ENCODE measurements around the gene BCAM.
"Not testable (repeated sequence)": the region's sequence is repeated elsewhere in the genome, so short reads cannot be mapped to it uniquely, and the experiment has no call there.

The BCAM gene, protein sequence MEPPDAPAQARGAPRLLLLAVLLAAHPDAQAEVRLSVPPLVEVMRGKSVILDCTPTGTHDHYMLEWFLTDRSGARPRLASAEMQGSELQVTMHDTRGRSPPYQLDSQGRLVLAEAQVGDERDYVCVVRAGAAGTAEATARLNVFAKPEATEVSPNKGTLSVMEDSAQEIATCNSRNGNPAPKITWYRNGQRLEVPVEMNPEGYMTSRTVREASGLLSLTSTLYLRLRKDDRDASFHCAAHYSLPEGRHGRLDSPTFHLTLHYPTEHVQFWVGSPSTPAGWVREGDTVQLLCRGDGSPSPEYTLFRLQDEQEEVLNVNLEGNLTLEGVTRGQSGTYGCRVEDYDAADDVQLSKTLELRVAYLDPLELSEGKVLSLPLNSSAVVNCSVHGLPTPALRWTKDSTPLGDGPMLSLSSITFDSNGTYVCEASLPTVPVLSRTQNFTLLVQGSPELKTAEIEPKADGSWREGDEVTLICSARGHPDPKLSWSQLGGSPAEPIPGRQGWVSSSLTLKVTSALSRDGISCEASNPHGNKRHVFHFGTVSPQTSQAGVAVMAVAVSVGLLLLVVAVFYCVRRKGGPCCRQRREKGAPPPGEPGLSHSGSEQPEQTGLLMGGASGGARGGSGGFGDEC

GRCh38 chr19:44808463-44809371 is at the start of gene BCAM:
Gene BCAM, plus strand, starts transcription at chr19:44809103. Its CDS starts 22 bp downstream, at chr19:44809125.
- Histone ChIP-seq H3K9ac (ENCODE audit: low read length) (peak within 1 kb of the TSS; percentile 61), H3K4me1 (ENCODE audit: control insufficient read depth, insufficient read depth, low read length) (peaks cover 6% of the 10 kb centered on the region), H3K27me3 (ENCODE audit: control insufficient read depth, insufficient read depth, low read length) (peaks cover 2% of the 10 kb centered on the region), H3K27ac (ENCODE audit: low read depth, low read length) (no peak within 1 kb of the TSS), H3K36me3 (ENCODE audit: control insufficient read depth, insufficient read depth, low read length) (no peaks in the 10 kb centered on the region), H3K4me3 (ENCODE audit: low read length) (peak within 1 kb of the TSS; percentile 75)

GRCh38 chr19:44762038-44762437 is 46.9 kb upstream of the BCAM start:
- Histone ChIP-seq H3K36me3 (ENCODE audit: control insufficient read depth, insufficient read depth, low read length) (peaks cover 14% of the 10 kb centered on the region), H3K4me3 (ENCODE audit: low read length) (no peak overlapping the region), H3K9ac (ENCODE audit: low read length) (no peak overlapping the region), H3K4me1 (ENCODE audit: control insufficient read depth, insufficient read depth, low read length) (peaks cover 4% of the 10 kb centered on the region), H3K27ac (ENCODE audit: low read depth, low read length) (no peak overlapping the region), H3K27me3 (ENCODE audit: control insufficient read depth, insufficient read depth, low read length) (no peaks in the 10 kb centered on the region)

GRCh38 chr19:44765033-44765948 is 43.6 kb upstream of the BCAM start:
- Histone ChIP-seq H3K36me3 (ENCODE audit: control insufficient read depth, insufficient read depth, low read length) (peaks cover 2% of the 10 kb centered on the region), H3K9ac (ENCODE audit: low read length) (no peak overlapping the region), H3K27ac (ENCODE audit: low read depth, low read length) (no peak overlapping the region), H3K4me1 (ENCODE audit: control insufficient read depth, insufficient read depth, low read length) (no peaks in the 10 kb centered on the region), H3K27me3 (ENCODE audit: control insufficient read depth, insufficient read depth, low read length) (no peaks in the 10 kb centered on the region), H3K4me3 (ENCODE audit: low read length) (no peak overlapping the region)

DNA sequence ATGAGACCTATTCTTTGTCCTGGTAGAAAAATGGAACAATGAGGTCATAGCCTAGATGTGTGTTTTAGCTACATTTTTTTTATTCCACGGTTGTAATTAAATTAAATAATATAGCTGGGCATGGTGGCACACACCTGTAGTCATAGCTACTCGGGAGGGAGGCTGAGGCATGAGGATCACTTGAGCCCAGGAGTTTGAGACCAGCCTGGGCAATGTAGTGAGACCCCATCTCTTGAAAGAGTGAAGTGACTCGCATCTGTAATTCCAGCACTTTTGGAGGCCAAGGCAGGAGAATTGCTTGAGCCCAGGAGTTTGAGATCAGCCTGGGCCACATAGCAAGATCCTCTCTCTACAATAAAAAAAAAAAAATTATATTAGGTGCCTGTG is 43.0 kb upstream of the BCAM start:
- no peaks in the 10 kb centered on the region for H3K4me1 ChIP-seq (ENCODE audit: control insufficient read depth, insufficient read depth, low read length)
- H3K9ac ChIP-seq (ENCODE audit: low read length): no peak overlapping the region
- no peaks in the 10 kb centered on the region for H3K36me3 ChIP-seq (ENCODE audit: control insufficient read depth, insufficient read depth, low read length)
- H3K27me3 ChIP-seq (ENCODE audit: control insufficient read depth, insufficient read depth, low read length): no peaks in the 10 kb centered on the region
- H3K27ac ChIP-seq (ENCODE audit: low read depth, low read length): no peak overlapping the region
- H3K4me3 ChIP-seq (ENCODE audit: low read length): no peak overlapping the region

DNA sequence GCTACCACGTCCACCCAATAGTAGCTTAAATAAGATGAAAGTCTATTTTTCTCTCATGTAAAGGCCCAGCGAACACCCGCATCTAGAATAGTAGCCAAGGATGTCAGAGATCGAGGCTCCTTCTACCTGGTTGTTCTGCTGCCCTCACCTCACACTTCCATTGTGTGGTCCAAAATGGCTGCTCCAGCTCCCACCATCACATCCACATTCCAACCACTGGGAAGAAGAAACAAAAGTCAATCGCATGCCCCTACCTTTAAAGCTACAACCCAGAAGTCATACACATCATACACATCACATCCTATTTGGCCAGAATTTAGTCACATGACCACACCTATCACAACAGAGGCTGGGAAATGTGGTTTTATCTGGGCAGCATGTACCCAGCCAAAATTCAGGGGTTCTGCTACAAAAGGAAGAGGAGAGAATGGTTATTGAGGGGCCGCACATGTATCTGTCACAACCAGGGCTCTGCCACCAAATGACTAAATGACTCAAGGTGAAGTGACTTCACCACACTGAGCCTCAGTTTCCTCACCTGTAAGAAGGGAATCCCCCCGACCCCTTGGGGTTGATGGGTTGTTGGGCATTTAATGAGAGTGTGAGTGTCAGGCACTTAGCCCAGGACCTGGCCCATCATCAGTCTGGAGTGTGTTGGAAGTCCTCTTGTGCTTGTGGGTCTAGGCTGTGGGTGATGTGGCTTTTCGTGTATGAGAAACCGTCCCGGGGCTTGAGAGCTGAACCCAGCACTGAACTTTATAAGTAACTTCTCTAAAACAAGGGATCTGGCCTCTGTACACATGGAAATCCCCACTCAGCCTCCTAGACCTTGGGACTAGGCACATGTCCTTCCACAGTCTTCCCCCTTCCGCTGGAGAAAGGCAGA is 41.4 kb upstream of the BCAM start:
- Histone ChIP-seq H3K4me1 (ENCODE audit: control insufficient read depth, insufficient read depth, low read length) (no peaks in the 10 kb centered on the region), H3K27ac (ENCODE audit: low read depth, low read length) (no peak overlapping the region)

GRCh38 chr19:44770550-44771257 is 38.2 kb upstream of the BCAM start:
- no peak overlapping the region for H3K9ac ChIP-seq (ENCODE audit: low read length)
- no peak overlapping the region for H3K4me3 ChIP-seq (ENCODE audit: low read length)

More for the DNA sequence above, 41.4 kb upstream of the BCAM start:
- Histone ChIP-seq H3K27me3 (ENCODE audit: control insufficient read depth, insufficient read depth, low read length) (no peaks in the 10 kb centered on the region), H3K9ac (ENCODE audit: low read length) (no peak overlapping the region), H3K36me3 (ENCODE audit: control insufficient read depth, insufficient read depth, low read length) (no peaks in the 10 kb centered on the region), H3K4me3 (ENCODE audit: low read length) (no peak overlapping the region)

GRCh38 chr19:44772144-44772543 is 36.8 kb upstream of the BCAM start:
- H3K4me1 ChIP-seq (ENCODE audit: control insufficient read depth, insufficient read depth, low read length); H3K27me3 ChIP-seq (ENCODE audit: control insufficient read depth, insufficient read depth, low read length); H3K27ac ChIP-seq (ENCODE audit: low read depth, low read length); H3K36me3 ChIP-seq (ENCODE audit: control insufficient read depth, insufficient read depth, low read length); H3K9ac ChIP-seq (ENCODE audit: low read length); H3K4me3 ChIP-seq (ENCODE audit: low read length): not testable (repeated sequence)

More at GRCh38 chr19:44770550-44771257, 38.2 kb upstream of the BCAM start:
- H3K4me1 ChIP-seq (ENCODE audit: control insufficient read depth, insufficient read depth, low read length): no peaks in the 10 kb centered on the region
- H3K27ac ChIP-seq (ENCODE audit: low read depth, low read length): no peak overlapping the region
- no peaks in the 10 kb centered on the region for H3K27me3 ChIP-seq (ENCODE audit: control insufficient read depth, insufficient read depth, low read length)
- H3K36me3 ChIP-seq (ENCODE audit: control insufficient read depth, insufficient read depth, low read length): no peaks in the 10 kb centered on the region

DNA sequence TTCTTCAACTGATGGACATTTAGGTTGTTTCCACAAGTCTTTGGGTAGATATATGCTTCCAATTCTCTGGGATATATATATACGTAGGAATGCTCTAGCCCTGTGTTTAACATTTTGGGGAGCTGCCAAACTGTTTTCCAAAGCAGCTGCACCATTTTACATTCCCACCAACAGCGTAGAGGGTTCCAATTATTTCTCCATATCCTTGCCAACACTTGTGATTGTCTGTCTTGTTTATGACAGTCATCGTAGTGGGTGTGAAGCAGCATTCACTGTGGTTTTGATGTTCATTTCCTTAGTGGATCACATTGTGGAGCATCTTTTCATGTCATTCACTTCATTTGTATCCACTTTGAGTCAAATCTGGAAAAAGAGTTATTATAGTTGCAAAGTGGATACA is 35.9 kb upstream of the BCAM start:
- Histone ChIP-seq H3K27ac (ENCODE audit: low read depth, low read length) (no peak overlapping the region), H3K4me1 (ENCODE audit: control insufficient read depth, insufficient read depth, low read length) (no peaks in the 10 kb centered on the region), H3K36me3 (ENCODE audit: control insufficient read depth, insufficient read depth, low read length) (no peaks in the 10 kb centered on the region), H3K9ac (ENCODE audit: low read length) (no peak overlapping the region), H3K27me3 (ENCODE audit: control insufficient read depth, insufficient read depth, low read length) (no peaks in the 10 kb centered on the region), H3K4me3 (ENCODE audit: low read length) (no peak overlapping the region)

DNA sequence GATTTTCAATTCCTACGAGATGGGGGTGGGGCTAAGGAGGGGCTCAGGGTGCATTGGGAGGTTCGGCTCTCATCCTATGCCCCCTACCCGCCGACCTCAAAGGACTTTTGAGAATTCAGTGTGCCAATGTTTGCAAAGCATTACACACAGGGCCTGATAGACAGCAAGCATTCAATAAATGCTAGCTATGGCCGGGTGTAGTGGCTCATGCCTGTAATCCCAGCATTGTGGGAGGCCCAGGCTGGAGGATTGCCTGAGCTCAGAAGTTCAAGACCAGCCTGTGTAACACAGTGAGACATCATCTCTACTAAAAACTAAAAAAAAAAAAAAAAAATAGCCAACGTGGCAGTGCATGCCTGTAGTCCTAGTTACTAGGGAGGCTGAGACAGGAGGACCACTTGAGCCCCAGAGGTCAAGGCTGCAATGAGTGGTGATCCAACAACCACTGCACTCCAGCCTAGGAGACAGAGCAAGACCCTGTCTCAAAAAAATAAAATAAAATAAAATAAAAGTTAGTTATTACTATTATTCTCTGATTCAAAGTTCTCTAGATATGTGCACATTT is 33.1 kb upstream of the BCAM start:
- no peak overlapping the region for H3K9ac ChIP-seq (ENCODE audit: low read length)
- H3K4me1 ChIP-seq (ENCODE audit: control insufficient read depth, insufficient read depth, low read length): no peaks in the 10 kb centered on the region
- no peaks in the 10 kb centered on the region for H3K27me3 ChIP-seq (ENCODE audit: control insufficient read depth, insufficient read depth, low read length)
- H3K36me3 ChIP-seq (ENCODE audit: control insufficient read depth, insufficient read depth, low read length): no peaks in the 10 kb centered on the region
- H3K4me3 ChIP-seq (ENCODE audit: low read length): no peak overlapping the region
- H3K27ac ChIP-seq (ENCODE audit: low read depth, low read length): no peak overlapping the region

GRCh38 chr19:44776402-44777096 is 32.4 kb upstream of the BCAM start:
- H3K4me1 ChIP-seq (ENCODE audit: control insufficient read depth, insufficient read depth, low read length): no peaks in the 10 kb centered on the region
- no peak overlapping the region for H3K27ac ChIP-seq (ENCODE audit: low read depth, low read length)
- no peaks in the 10 kb centered on the region for H3K36me3 ChIP-seq (ENCODE audit: control insufficient read depth, insufficient read depth, low read length)
- H3K4me3 ChIP-seq (ENCODE audit: low read length): peak overlapping the region; percentile 5
- peaks cover 3% of the 10 kb centered on the region for H3K27me3 ChIP-seq (ENCODE audit: control insufficient read depth, insufficient read depth, low read length)
- no peak overlapping the region for H3K9ac ChIP-seq (ENCODE audit: low read length)
